ENCODE measurements around the gene RBM14. TPM values are rescaled to one million over a fixed set of nuclear protein-coding genes. Genes with fewer than 3 reads are reported as not detected.

The RBM14 gene
- total and polyA plus RNA-seq, 2 donors (not counting 1 experiment from before 2014, with no cell fraction given) = 52.4 to 244 TPM

DNA sequence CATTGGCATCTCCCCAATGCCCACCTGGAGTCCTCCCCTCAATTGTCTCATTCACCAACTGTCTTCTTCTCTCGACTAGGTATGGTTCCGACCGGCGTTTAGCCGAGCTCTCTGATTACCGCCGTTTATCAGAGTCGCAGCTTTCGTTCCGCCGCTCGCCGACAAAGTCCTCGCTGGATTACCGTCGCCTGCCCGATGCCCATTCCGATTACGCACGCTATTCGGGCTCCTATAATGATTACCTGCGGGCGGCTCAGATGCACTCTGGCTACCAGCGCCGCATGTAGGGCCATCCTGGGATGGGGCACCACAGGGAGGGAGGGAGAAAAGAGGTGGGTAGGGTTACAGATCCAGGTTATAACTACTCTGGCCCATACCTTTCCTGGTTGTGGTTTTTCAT lies 10.0 kb downstream of the RBM14 start:
- H4K20me1 ChIP-seq (ENCODE audit: control insufficient read depth, insufficient read depth, low read length, poor library complexity, severe bottlenecking) = peaks cover 98% of the 10 kb centered on the region
- no peak overlapping the region for H3K9ac ChIP-seq (ENCODE audit: low read length)
- ChIA-PET CTCF (no interaction called here), POLR2A (no interaction called here)
- H3K27ac ChIP-seq (ENCODE audit: low read length in 2 of 2) = no peak overlapping the region
- Mint-ChIP-seq H3K27ac (no peak overlapping the region), H3K9me3 (ENCODE audit: insufficient read depth) (no peaks in the 10 kb centered on the region), H3K4me3 (no peak overlapping the region), H3K27me3 (no peaks in the 10 kb centered on the region), H3K4me1 (peaks cover 52% of the 10 kb centered on the region)
- over 99% methylated on average over 24 of the region's 25 CpGs for WGBS (ENCODE audit: insufficient coverage)
- H3K79me2 ChIP-seq (ENCODE audit: control insufficient read depth, insufficient read depth, low read length) = peaks cover 100% of the 10 kb centered on the region
- intact Hi-C loops (cut with micrococcal nuclease) = no loop called here
- H3K9me3 ChIP-seq (ENCODE audit: control extremely low read depth in 1 of 3, control insufficient read depth in 2 of 3, insufficient read depth in 1 of 3, low read length in 2 of 3) = no peaks in the 10 kb centered on the region
- no peak for ATAC-seq (ENCODE audit: low read depth)
- H3K4me1 ChIP-seq (ENCODE audit: control insufficient read depth in 2 of 2, insufficient read depth in 2 of 2, low read length in 2 of 2) = peaks cover 20 to 38% of the 10 kb centered on the region in 2 donors
- H3K27me3 ChIP-seq (replicated peaks in 1 of 4; ENCODE audit: control extremely low read depth in 1 of 4, control insufficient read depth in 3 of 4, insufficient read depth in 4 of 4, low read length in 3 of 4) = no peaks in the 10 kb centered on the region
- no peak overlapping the region for H3K4me2 ChIP-seq (replicated peaks; ENCODE audit: low read depth, low read length, poor library complexity, severe bottlenecking)
- DNase-seq = no peak
- peaks cover 7 to 81% of the 10 kb centered on the region in 2 experiments for H3K36me3 ChIP-seq (replicated peaks in 1 of 2; ENCODE audit: control extremely low read depth in 1 of 2, control insufficient read depth in 1 of 2, extremely low read depth in 1 of 2, insufficient read depth in 2 of 2, low read length in 1 of 2)
- H3K4me3 ChIP-seq (ENCODE audit: control extremely low read depth in 1 of 5, extremely low read depth in 1 of 5, insufficient read depth in 1 of 5, low read depth in 2 of 5, low read length in 4 of 5) = no peak overlapping the region
- H2AFZ ChIP-seq (ENCODE audit: insufficient read depth, low read depth, low read length, poor library complexity, severe bottlenecking) = no peak overlapping the region
- TF ChIP-seq EZH2 (IDR thresholded peaks at IDR 0.05; ENCODE audit: borderline replicate concordance, insufficient read depth, low read depth, low read length, poor library complexity, severe bottlenecking) = no peak
- TF ChIP-seq, protein P1, sequence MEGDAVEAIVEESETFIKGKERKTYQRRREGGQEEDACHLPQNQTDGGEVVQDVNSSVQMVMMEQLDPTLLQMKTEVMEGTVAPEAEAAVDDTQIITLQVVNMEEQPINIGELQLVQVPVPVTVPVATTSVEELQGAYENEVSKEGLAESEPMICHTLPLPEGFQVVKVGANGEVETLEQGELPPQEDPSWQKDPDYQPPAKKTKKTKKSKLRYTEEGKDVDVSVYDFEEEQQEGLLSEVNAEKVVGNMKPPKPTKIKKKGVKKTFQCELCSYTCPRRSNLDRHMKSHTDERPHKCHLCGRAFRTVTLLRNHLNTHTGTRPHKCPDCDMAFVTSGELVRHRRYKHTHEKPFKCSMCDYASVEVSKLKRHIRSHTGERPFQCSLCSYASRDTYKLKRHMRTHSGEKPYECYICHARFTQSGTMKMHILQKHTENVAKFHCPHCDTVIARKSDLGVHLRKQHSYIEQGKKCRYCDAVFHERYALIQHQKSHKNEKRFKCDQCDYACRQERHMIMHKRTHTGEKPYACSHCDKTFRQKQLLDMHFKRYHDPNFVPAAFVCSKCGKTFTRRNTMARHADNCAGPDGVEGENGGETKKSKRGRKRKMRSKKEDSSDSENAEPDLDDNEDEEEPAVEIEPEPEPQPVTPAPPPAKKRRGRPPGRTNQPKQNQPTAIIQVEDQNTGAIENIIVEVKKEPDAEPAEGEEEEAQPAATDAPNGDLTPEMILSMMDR (IDR thresholded peaks at IDR 0.05) = no peak

DNA sequence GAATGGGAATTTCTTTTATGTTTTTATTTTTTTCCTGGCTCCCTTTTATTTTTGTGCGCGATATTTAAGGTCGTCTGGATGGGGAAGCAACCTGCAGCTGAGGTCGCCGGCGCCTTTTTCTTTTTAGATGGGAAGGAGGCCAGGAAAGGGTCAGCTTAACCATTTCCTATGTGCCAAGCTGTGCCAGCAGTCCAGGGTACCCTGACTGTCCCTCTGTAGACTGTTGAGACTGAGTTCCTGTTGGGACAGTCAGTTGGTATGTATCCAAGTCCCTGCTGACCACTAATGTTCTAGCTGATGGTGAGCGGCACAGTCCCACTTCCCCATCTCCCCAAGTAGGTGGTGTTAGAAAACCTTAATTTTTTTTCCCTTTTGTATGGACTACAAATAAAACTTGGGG lies 10.5 kb downstream of the RBM14 start:
- DNase-seq (no peak), ATAC-seq (ENCODE audit: low read depth) (no peak)
- ChIA-PET CTCF (interaction anchor here (0.7 kb wide), 1 partner anchor 15 kb away, joined by 3 read pairs; no protein-coding TSS in a partner anchor), POLR2A (no interaction called here)
- Histone ChIP-seq H3K27ac (ENCODE audit: low read length in 2 of 2) (peak overlapping the region in 1 of 2 donors; percentile 20), H3K9ac (ENCODE audit: low read length) (no peak overlapping the region), H3K27me3 (replicated peaks in 1 of 4; ENCODE audit: control extremely low read depth in 1 of 4, control insufficient read depth in 3 of 4, insufficient read depth in 4 of 4, low read length in 3 of 4) (no peaks in the 10 kb centered on the region), H2AFZ (ENCODE audit: insufficient read depth, low read depth, low read length, poor library complexity, severe bottlenecking) (no peak overlapping the region), H3K4me2 (replicated peaks; ENCODE audit: low read depth, low read length, poor library complexity, severe bottlenecking) (no peak overlapping the region), H3K4me1 (ENCODE audit: control insufficient read depth in 2 of 2, insufficient read depth in 2 of 2, low read length in 2 of 2) (peaks cover 18 to 36% of the 10 kb centered on the region in 2 donors), H3K79me2 (ENCODE audit: control insufficient read depth, insufficient read depth, low read length) (peaks cover 100% of the 10 kb centered on the region), H3K4me3 (ENCODE audit: control extremely low read depth in 1 of 5, extremely low read depth in 1 of 5, insufficient read depth in 1 of 5, low read depth in 2 of 5, low read length in 4 of 5) (no peak overlapping the region), H3K36me3 (replicated peaks in 1 of 2; ENCODE audit: control extremely low read depth in 1 of 2, control insufficient read depth in 1 of 2, extremely low read depth in 1 of 2, insufficient read depth in 2 of 2, low read length in 1 of 2) (peaks cover 7 to 79% of the 10 kb centered on the region in 2 experiments), H3K9me3 (ENCODE audit: control extremely low read depth in 1 of 3, control insufficient read depth in 2 of 3, insufficient read depth in 1 of 3, low read length in 2 of 3) (no peaks in the 10 kb centered on the region), H4K20me1 (ENCODE audit: control insufficient read depth, insufficient read depth, low read length, poor library complexity, severe bottlenecking) (peaks cover 98% of the 10 kb centered on the region)
- Mint-ChIP-seq H3K27ac (no peak overlapping the region), H3K27me3 (no peaks in the 10 kb centered on the region), H3K4me3 (no peak overlapping the region), H3K4me1 (peaks cover 49% of the 10 kb centered on the region), H3K9me3 (ENCODE audit: insufficient read depth) (no peaks in the 10 kb centered on the region)
- 97% methylated on average over 6 of the region's 7 CpGs for WGBS (ENCODE audit: insufficient coverage)
- intact Hi-C loops (cut with micrococcal nuclease) = no loop called here
- TF ChIP-seq, protein P1 (IDR thresholded peaks at IDR 0.05) = no peak
- no peak for TF ChIP-seq EZH2 (IDR thresholded peaks at IDR 0.05; ENCODE audit: borderline replicate concordance, insufficient read depth, low read depth, low read length, poor library complexity, severe bottlenecking)

Measured in B cell (primary cell).